ENCODE measurements around the gene ABCA12. TPM values are rescaled to one million over a fixed set of nuclear protein-coding genes. Genes with fewer than 3 reads are reported as not detected.

ABCA12 gene
- total and polyA plus RNA-seq, 9 of the 15 experiments (the other 6 are each of a cell fraction or from before 2014, with no cell fraction given), result 0.02 to 0.03 TPM; not detected in 7

DNA sequence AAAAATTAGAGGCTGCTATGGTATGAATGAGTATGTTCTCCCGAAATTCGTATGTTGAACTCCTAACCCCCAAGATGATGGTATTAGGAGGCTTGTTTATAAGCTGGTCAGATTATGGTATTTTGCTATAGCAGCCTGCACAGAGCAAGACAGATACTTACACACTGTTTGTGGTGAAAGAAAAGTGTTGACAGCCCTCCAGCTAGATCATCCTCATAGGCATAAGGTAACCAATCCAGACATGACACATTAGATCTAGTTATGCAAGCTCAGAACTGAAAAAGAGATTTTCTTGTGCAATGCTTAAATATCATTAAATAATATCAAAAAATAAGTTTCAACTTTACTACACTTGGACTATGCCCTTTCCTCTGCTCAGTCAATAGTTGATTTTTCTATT is 107.1 kb downstream of the ABCA12 start:
- no peak overlapping the region for H3K4me2 ChIP-seq (ENCODE audit: insufficient read depth, low read length)
- H3K27ac ChIP-seq (ENCODE audit: extremely low read depth, low read depth, low read length), result no peak overlapping the region
- H3K4me3 ChIP-seq, result no peak overlapping the region
- DNase-seq (ENCODE audit: extremely low read depth in 1 of 4, low spot score in 3 of 4), result no peak
- no TSS peak for BruUV-seq (replicated peaks)
- FAIRE-seq, result no peak
- ATAC-seq, result no peak
- no peaks in the 10 kb centered on the region for H3K9me3 ChIP-seq (replicated peaks; ENCODE audit: control insufficient read depth, insufficient read depth, low read depth, low read length)
- no peaks in the 10 kb centered on the region for H3K27me3 ChIP-seq (ENCODE audit: control insufficient read depth in 2 of 2, insufficient read depth in 2 of 2, low read length in 2 of 2)
- intact Hi-C loops (cut with micrococcal nuclease), result no loop called here
- in situ Hi-C loops (cut with MboI), result no loop called here
- no peaks in the 10 kb centered on the region for H3K36me3 ChIP-seq (ENCODE audit: control insufficient read depth, insufficient read depth, low read length)
- no peaks in the 10 kb centered on the region for H4K20me1 ChIP-seq (replicated peaks; ENCODE audit: control insufficient read depth, insufficient read depth, low read length)
- ChIA-PET POLR2A (no interaction called here), CTCF (ENCODE audit: low intra/inter-chr PET ratio) (no interaction called here)
- no peak overlapping the region for H3K9ac ChIP-seq (ENCODE audit: insufficient read depth in 1 of 2, low read depth in 2 of 2, low read length in 2 of 2)
- WGBS (ENCODE audit: insufficient coverage, low coverage, missing lambda C conversion rate), result 4% methylated on average over 2 of the region's 2 CpGs
- no peak overlapping the region for H2AFZ ChIP-seq (ENCODE audit: low read depth, low read length)
- H3K79me2 ChIP-seq (ENCODE audit: control insufficient read depth, insufficient read depth, low read length), result no peaks in the 10 kb centered on the region
- no peaks in the 10 kb centered on the region for H3K9me1 ChIP-seq (ENCODE audit: control insufficient read depth, insufficient read depth, low read length)
- TF ChIP-seq MCM7 (IDR thresholded peaks at IDR 0.05) (no peak), ZNF23 (CRISPR knock-in tag; IDR thresholded peaks at IDR 0.05) (no peak), NCOA1 (IDR thresholded peaks at IDR 0.05; ENCODE audit: low read depth) (no peak), DACH1 (IDR thresholded peaks at IDR 0.05; ENCODE audit: partially characterized antibody) (no peak), ZNF583 (CRISPR knock-in tag; IDR thresholded peaks at IDR 0.05) (no peak)
- no peaks in the 10 kb centered on the region for H3K4me1 ChIP-seq (replicated peaks in 1 of 2; ENCODE audit: control insufficient read depth in 2 of 2, insufficient read depth in 2 of 2, low read length in 2 of 2)

DNA sequence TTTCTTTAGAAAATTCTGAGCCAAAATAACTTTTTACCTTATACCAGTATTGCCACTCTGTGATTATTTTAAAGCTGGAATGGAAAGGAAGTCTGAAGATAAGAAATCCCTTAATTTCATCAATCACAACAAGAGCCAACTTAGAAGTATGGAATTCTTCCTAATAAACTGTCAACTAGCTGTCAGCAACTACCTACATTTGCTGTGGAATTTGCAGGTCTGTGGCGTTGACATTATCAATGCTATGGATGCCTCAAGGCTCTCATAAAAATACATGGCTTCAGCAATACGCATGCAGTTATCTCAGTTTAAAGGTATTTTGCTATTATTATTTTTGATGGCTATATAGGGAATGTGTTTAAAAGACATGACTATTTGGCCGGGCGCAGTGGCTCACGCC is 108.5 kb downstream of the ABCA12 start:
- in situ Hi-C loops (cut with MboI) (no loop called here), intact Hi-C loops (cut with micrococcal nuclease) (no loop called here)
- Histone ChIP-seq H3K9me1 (ENCODE audit: control insufficient read depth, insufficient read depth, low read length) (no peaks in the 10 kb centered on the region), H3K79me2 (ENCODE audit: control insufficient read depth, insufficient read depth, low read length) (no peaks in the 10 kb centered on the region), H4K20me1 (replicated peaks; ENCODE audit: control insufficient read depth, insufficient read depth, low read length) (no peaks in the 10 kb centered on the region), H3K27me3 (ENCODE audit: control insufficient read depth in 2 of 2, insufficient read depth in 2 of 2, low read length in 2 of 2) (no peaks in the 10 kb centered on the region), H3K4me2 (ENCODE audit: insufficient read depth, low read length) (no peak overlapping the region), H3K4me3 (no peak overlapping the region), H3K4me1 (replicated peaks in 1 of 2; ENCODE audit: control insufficient read depth in 2 of 2, insufficient read depth in 2 of 2, low read length in 2 of 2) (no peaks in the 10 kb centered on the region), H3K36me3 (ENCODE audit: control insufficient read depth, insufficient read depth, low read length) (no peaks in the 10 kb centered on the region), H3K27ac (ENCODE audit: extremely low read depth, low read depth, low read length) (no peak overlapping the region), H3K9me3 (replicated peaks; ENCODE audit: control insufficient read depth, insufficient read depth, low read depth, low read length) (no peaks in the 10 kb centered on the region), H2AFZ (ENCODE audit: low read depth, low read length) (no peak overlapping the region), H3K9ac (ENCODE audit: insufficient read depth in 1 of 2, low read depth in 2 of 2, low read length in 2 of 2) (no peak overlapping the region)
- FAIRE-seq, result no peak
- WGBS (ENCODE audit: insufficient coverage, low coverage, missing lambda C conversion rate), result 29% methylated on average over 5 of the region's 5 CpGs
- no peak for ATAC-seq
- no TSS peak for BruUV-seq (replicated peaks)
- DNase-seq (ENCODE audit: extremely low read depth in 1 of 4, low spot score in 3 of 4), result no peak
- CTCF ChIA-PET (ENCODE audit: low intra/inter-chr PET ratio), result no interaction called here
- POLR2A ChIA-PET, result no interaction called here
- TF ChIP-seq POLR3A (IDR thresholded peaks at IDR 0.05; ENCODE audit: borderline replicate concordance, extremely low read depth, insufficient read depth, insufficient read length) (no peak), MAFK (IDR thresholded peaks at IDR 0.05; ENCODE audit: low read length) (no peak), SIRT6 (IDR thresholded peaks at IDR 0.05; ENCODE audit: low read depth, low read length) (no peak), FOXA1 (IDR thresholded peaks at IDR 0.05; ENCODE audit: borderline replicate concordance) (no peak), RBFOX2 (IDR thresholded peaks at IDR 0.05; ENCODE audit: low read depth, low read length) (no peak), FOXA3 (CRISPR knock-in tag; conservative IDR thresholded peaks at IDR 0.05 in 1 of 2, IDR thresholded peaks at IDR 0.05 in 1 of 2) (no peak), CEBPB (tag; IDR thresholded peaks at IDR 0.05) (no peak), ZNF3 (CRISPR knock-in tag; IDR thresholded peaks at IDR 0.05) (no peak), HIVEP1 (CRISPR knock-in tag; IDR thresholded peaks at IDR 0.05) (no peak), RFX1 (IDR thresholded peaks at IDR 0.05) (no peak), NCOA1 (IDR thresholded peaks at IDR 0.05; ENCODE audit: low read depth) (no peak), ZNF696 (CRISPR knock-in tag; conservative IDR thresholded peaks at IDR 0.05) (no peak), BCL6 (CRISPR knock-in tag; IDR thresholded peaks at IDR 0.05) (no peak)
- TF ChIP-seq, protein P1, sequence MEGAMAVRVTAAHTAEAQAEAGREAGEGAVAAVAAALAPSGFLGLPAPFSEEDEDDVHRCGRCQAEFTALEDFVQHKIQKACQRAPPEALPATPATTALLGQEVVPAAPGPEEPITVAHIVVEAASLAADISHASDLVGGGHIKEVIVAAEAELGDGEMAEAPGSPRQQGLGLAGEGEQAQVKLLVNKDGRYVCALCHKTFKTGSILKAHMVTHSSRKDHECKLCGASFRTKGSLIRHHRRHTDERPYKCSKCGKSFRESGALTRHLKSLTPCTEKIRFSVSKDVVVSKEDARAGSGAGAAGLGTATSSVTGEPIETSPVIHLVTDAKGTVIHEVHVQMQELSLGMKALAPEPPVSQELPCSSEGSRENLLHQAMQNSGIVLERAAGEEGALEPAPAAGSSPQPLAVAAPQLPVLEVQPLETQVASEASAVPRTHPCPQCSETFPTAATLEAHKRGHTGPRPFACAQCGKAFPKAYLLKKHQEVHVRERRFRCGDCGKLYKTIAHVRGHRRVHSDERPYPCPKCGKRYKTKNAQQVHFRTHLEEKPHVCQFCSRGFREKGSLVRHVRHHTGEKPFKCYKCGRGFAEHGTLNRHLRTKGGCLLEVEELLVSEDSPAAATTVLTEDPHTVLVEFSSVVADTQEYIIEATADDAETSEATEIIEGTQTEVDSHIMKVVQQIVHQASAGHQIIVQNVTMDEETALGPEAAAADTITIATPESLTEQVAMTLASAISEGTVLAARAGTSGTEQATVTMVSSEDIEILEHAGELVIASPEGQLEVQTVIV (CRISPR knock-in tag; IDR thresholded peaks at IDR 0.05; ENCODE audit: borderline replicate concordance), result no peak
